Fibroblast of lung (primary cell): ENCODE data around the gene FBLN1. TPM values are rescaled to one million over a fixed set of nuclear protein-coding genes. Genes with fewer than 3 reads are reported as not detected.

ENCODE experiments used
- DNase-seq, 2 donors: peaks; one replicate each; pipeline versions ENCODE4 v3.0.0 to v3.0.0-alpha.2; 2010; ENCODE audit warnings: low read depth in 2 of 2
- H2AFZ ChIP-seq: 2 replicates; pipeline ENCODE4 v1.5.1; 2012; ENCODE audit warnings: low read length, control low read depth, inconsistent platforms
- H3K27ac ChIP-seq: 2 replicates; pipeline ENCODE4 v1.5.1; 2011; ENCODE audit warnings: low read length, control low read depth; ENCODE audit not compliant: insufficient read depth
- H3K27me3 ChIP-seq: 2 replicates; pipeline ENCODE4 v1.5.1; 2011; ENCODE audit warnings: mild to moderate bottlenecking, low read length; ENCODE audit not compliant: control insufficient read depth, insufficient read depth
- H3K36me3 ChIP-seq: 2 replicates; pipeline ENCODE4 v1.5.1; 2011; ENCODE audit warnings: low read length; ENCODE audit not compliant: control insufficient read depth, insufficient read depth
- H3K4me1 ChIP-seq: 2 replicates; pipeline ENCODE4 v1.5.1; 2011; ENCODE audit warnings: low read length; ENCODE audit not compliant: control insufficient read depth, insufficient read depth; ENCODE audit errors: extremely low read depth
- H3K4me2 ChIP-seq: 2 replicates; pipeline ENCODE4 v1.5.1; 2011; ENCODE audit warnings: low read length, control low read depth; ENCODE audit not compliant: insufficient read depth; ENCODE audit errors: extremely low read depth
- H3K4me3 ChIP-seq, 4 experiments: fragments of 200-600 bp in 1 of 4; sonication (generic) in 1 of 4; replicated peaks in 1 of 4; 2 replicates each; pipeline ENCODE4 v1.5.1; 2011 to 2016; ENCODE audit warnings: low read length in 4 of 4, low read depth in 3 of 4, mild to moderate bottlenecking in 3 of 4, control low read depth in 2 of 4, inconsistent platforms in 1 of 4, mixed read lengths in 1 of 4; ENCODE audit not compliant: insufficient read depth in 1 of 4; ENCODE audit errors: control extremely low read depth in 1 of 4
- H3K79me2 ChIP-seq: 2 replicates; pipeline ENCODE4 v1.5.1; 2012; ENCODE audit warnings: mild to moderate bottlenecking, low read length, inconsistent platforms; ENCODE audit not compliant: control insufficient read depth, insufficient read depth
- H3K9ac ChIP-seq: 2 replicates; pipeline ENCODE4 v1.5.1; 2011; ENCODE audit warnings: mild to moderate bottlenecking, low read length, control low read depth; ENCODE audit not compliant: insufficient read depth
- H3K9me3 ChIP-seq: 2 replicates; pipeline ENCODE4 v1.5.1; 2012; ENCODE audit warnings: low read depth, low read length; ENCODE audit not compliant: control insufficient read depth, insufficient read depth
- H4K20me1 ChIP-seq: 2 replicates; pipeline ENCODE4 v1.5.1; 2011; ENCODE audit warnings: low read length; ENCODE audit not compliant: control insufficient read depth, insufficient read depth; ENCODE audit errors: extremely low read depth
- EZH2 ChIP-seq: IDR thresholded peaks from 2 replicates; pipeline ENCODE4 v1.5.1; 2012; ENCODE audit warnings: low read length, control low read depth, mild to moderate bottlenecking; ENCODE audit errors: missing control alignments
- polyA plus RNA-seq, 2 donors: library from polyadenylated mRNA; depleted of rRNA in 1 of 2; stranded (reverse) in 1 of 2; unstranded in 1 of 2; fragments of >200 nt; gene quantifications; 2 replicates each; pipeline ENCODE4 v1.2.1, GENCODE V29; 2011 to 2012; ENCODE audit warnings: missing spikeins in 1 of 2
- total RNA-seq: library from RNA; depleted of rRNA; stranded (reverse); fragments of >200 nt; gene quantifications from 2 replicates; pipeline ENCODE4 v1.2.1, GENCODE V29; 2014
- TF ChIP-seq, protein P1 (sequence below), 2 donors: IDR thresholded peaks in 1 of 2; conservative IDR thresholded peaks in 1 of 2; 1 replicate in 1 of 2; 2 replicates in 1 of 2; pipeline ENCODE4 v1.5.1; 2011 to 2012; ENCODE audit warnings: low read length in 2 of 2, control low read depth in 1 of 2, inconsistent platforms in 1 of 2, low read depth in 1 of 2, mild to moderate bottlenecking in 1 of 2

Gene FBLN1
- total and polyA plus RNA-seq, 2 donors (not counting 1 experiment from before 2014, with no cell fraction given), result 134 to 270 TPM

DNA sequence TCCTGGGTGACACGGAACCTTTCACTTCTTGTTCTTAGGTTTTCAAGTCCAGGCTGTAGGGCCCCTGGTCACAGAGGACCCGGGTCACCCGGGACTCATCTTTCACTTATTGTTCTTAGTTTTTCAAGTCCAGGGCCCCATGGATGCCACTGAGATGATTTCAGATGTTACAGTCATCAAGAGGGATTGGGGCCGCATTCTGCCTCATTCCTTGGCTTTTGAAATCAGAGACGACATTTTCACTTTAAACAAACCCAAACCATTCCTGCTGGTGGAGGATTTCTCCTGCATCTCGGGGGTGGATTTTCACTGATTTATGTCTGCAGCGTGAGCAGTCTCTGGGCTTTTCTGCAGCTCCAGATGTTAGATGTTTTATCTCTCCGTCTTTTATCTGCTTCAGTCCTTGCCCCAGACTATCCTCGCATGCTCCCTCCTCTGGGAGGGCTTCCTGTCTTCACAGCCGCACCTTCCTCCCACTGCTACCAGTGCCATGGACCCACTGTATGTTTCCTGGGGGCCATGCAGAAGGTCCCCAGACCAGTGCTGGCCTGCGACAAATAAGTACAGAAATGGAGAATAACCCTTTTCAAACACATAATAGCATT, 27.4 kb downstream of the FBLN1 start:
- Histone ChIP-seq H3K4me3 (no peak overlapping the region), H3K27ac (peak overlapping the region; percentile 19), H3K9ac (no peak overlapping the region), H3K27me3 (no peaks in the 10 kb centered on the region), H2AFZ (no peak overlapping the region), H3K36me3 (peaks cover 8% of the 10 kb centered on the region), H4K20me1 (no peaks in the 10 kb centered on the region), H3K79me2 (no peaks in the 10 kb centered on the region), H3K4me2 (peak overlapping the region; percentile 48), H3K4me1 (peaks cover 17% of the 10 kb centered on the region), H3K9me3 (no peaks in the 10 kb centered on the region)
- DNase-seq, result peak; percentile 66 to 92
- no peak for TF ChIP-seq EZH2
- TF ChIP-seq, protein P1, sequence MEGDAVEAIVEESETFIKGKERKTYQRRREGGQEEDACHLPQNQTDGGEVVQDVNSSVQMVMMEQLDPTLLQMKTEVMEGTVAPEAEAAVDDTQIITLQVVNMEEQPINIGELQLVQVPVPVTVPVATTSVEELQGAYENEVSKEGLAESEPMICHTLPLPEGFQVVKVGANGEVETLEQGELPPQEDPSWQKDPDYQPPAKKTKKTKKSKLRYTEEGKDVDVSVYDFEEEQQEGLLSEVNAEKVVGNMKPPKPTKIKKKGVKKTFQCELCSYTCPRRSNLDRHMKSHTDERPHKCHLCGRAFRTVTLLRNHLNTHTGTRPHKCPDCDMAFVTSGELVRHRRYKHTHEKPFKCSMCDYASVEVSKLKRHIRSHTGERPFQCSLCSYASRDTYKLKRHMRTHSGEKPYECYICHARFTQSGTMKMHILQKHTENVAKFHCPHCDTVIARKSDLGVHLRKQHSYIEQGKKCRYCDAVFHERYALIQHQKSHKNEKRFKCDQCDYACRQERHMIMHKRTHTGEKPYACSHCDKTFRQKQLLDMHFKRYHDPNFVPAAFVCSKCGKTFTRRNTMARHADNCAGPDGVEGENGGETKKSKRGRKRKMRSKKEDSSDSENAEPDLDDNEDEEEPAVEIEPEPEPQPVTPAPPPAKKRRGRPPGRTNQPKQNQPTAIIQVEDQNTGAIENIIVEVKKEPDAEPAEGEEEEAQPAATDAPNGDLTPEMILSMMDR (conservative IDR thresholded peaks at IDR 0.05 in 1 of 2, IDR thresholded peaks at IDR 0.05 in 1 of 2; ENCODE audit: low read depth in 1 of 2, low read length in 2 of 2), result no peak

DNA sequence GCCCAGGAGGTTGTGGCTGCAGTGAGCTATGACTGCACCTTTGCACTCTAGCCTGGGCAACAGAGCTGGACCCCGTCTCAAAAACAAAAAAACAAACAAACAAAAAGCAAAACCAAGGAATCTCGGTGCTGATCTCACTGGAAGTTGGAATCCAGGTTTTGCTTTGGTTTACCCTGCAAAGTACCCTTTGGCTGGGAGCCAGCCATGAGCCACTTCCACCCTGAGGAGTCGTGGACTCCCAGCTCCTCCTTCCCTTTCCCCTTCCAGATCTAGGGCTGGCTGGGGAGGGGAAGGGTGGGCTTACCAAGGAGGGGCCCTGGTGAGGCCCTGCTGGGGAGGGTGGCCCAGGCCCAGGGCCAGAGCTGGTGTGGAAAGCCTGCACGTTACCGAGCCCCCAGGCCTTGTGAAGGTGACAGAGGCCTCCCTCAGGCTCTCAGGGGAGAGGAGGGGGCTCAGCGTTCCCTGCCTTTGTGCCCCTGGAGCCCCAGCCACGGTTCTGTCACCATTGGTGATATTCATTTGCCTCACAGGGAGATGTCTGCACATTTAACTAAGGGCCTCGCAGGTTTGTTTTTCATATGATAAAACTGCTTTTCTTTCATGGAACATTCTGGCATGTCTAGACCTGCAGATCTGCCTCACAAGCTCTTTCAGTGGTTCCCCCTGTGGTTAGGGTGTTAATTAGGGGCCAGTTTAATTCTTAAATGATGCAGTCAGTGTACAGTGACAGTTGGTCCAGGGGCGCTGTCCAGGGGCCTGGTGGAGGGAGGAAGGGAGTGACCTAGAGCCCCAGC, 29.0 kb downstream of the FBLN1 start:
- DNase-seq, result no peak
- no peak overlapping the region for H3K4me3 ChIP-seq
- H3K9me3 ChIP-seq, result no peaks in the 10 kb centered on the region
- peaks cover 21% of the 10 kb centered on the region for H3K4me1 ChIP-seq
- H3K36me3 ChIP-seq, result peaks cover 5% of the 10 kb centered on the region
- H3K9ac ChIP-seq, result peak overlapping the region; percentile 5
- H2AFZ ChIP-seq, result no peak overlapping the region
- TF ChIP-seq EZH2, result no peak
- TF ChIP-seq, protein P1 (conservative IDR thresholded peaks at IDR 0.05 in 1 of 2, IDR thresholded peaks at IDR 0.05 in 1 of 2; ENCODE audit: low read depth in 1 of 2, low read length in 2 of 2), result no peak
- no peaks in the 10 kb centered on the region for H3K27me3 ChIP-seq
- H3K4me2 ChIP-seq, result no peak overlapping the region
- H4K20me1 ChIP-seq, result no peaks in the 10 kb centered on the region
- H3K79me2 ChIP-seq, result no peaks in the 10 kb centered on the region
- no peak overlapping the region for H3K27ac ChIP-seq

DNA sequence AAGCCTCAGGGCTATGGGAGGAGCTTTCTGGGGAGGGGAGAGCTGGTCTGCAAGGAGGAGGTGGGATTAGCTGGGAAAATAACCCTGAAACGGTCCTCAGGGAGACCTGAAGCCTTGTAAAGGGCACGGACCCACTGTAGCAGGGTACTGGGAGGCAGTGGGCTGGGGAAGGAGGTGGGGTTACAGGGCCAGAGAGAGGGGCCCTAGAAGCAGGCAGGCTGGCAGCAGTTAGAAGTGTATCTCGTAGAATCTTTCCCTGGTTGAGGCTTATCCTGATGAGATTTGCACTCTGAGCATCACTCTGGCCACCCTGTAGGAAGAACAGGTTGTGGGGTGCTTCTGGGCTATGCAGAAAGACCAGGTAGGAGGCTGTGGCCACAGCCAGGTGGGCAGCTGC, 29.6 kb downstream of the FBLN1 start:
- Histone ChIP-seq H3K36me3 (peaks cover 7% of the 10 kb centered on the region), H3K27me3 (no peaks in the 10 kb centered on the region), H3K9me3 (no peaks in the 10 kb centered on the region), H3K79me2 (no peaks in the 10 kb centered on the region), H3K4me1 (peaks cover 15% of the 10 kb centered on the region), H4K20me1 (no peaks in the 10 kb centered on the region), H3K9ac (no peak overlapping the region), H3K27ac (no peak overlapping the region), H3K4me3 (no peak overlapping the region), H3K4me2 (no peak overlapping the region), H2AFZ (no peak overlapping the region)
- DNase-seq, result no peak
- TF ChIP-seq, protein P1 (conservative IDR thresholded peaks at IDR 0.05 in 1 of 2, IDR thresholded peaks at IDR 0.05 in 1 of 2; ENCODE audit: low read depth in 1 of 2, low read length in 2 of 2), result no peak
- no peak for TF ChIP-seq EZH2
